T-helper 1 cell treated with Interleukin-12 subunit alpha and Interleukin-12 subunit beta and Interleukin-4 antibody, amounts not matched to agents 30 μg/mL and 1 μg/mL, for 36 hours (primary cell): ENCODE measurements around the gene ERBIN.
"Not testable (repeated sequence)": the region's sequence is repeated elsewhere in the genome, so short reads cannot be mapped to it uniquely, and the experiment has no call there.

Experiments
- H3K27ac Mint-ChIP-seq: one replicate; pipeline ENCODE4 v1.8.0; 2021; ENCODE audit warnings: mild to moderate bottlenecking, mixed read lengths
- H3K27me3 Mint-ChIP-seq: one replicate; pipeline ENCODE4 v1.8.0; 2021; ENCODE audit warnings: low read depth, mixed read lengths
- H3K36me3 Mint-ChIP-seq: one replicate; pipeline ENCODE4 v1.8.0; 2021; ENCODE audit warnings: low read depth, mixed read lengths
- H3K4me1 Mint-ChIP-seq: one replicate; pipeline ENCODE4 v1.8.0; 2021; ENCODE audit warnings: low read depth, mixed read lengths
- H3K4me3 Mint-ChIP-seq: one replicate; pipeline ENCODE4 v1.8.0; 2021; ENCODE audit warnings: mild to moderate bottlenecking, moderate library complexity, mixed read lengths
- H3K9me3 Mint-ChIP-seq: one replicate; pipeline ENCODE4 v1.8.0; 2021; ENCODE audit warnings: mixed read lengths

Gene ERBIN

GRCh38 chr5:65926276-65926783 is at the start of gene ERBIN:
Gene ERBIN, plus strand, starts transcription at chr5:65926575. Its CDS starts 66,144 bp downstream, at chr5:65992719.
- Mint-ChIP-seq H3K27me3 (peaks cover 24% of the 10 kb centered on the region), H3K4me3 (peak within 1 kb of the TSS; percentile 96), H3K9me3 (no peaks in the 10 kb centered on the region), H3K36me3 (peaks cover 9% of the 10 kb centered on the region), H3K4me1 (peaks cover 31% of the 10 kb centered on the region), H3K27ac (peak within 1 kb of the TSS; percentile 89)

GRCh38 chr5:65876970-65877369 is 49.4 kb upstream of the ERBIN start:
- Mint-ChIP-seq H3K27ac (no peak overlapping the region), H3K27me3 (no peaks in the 10 kb centered on the region)

GRCh38 chr5:65879668-65880256 is 46.6 kb upstream of the ERBIN start:
- not testable (repeated sequence) for H3K9me3 Mint-ChIP-seq, H3K36me3 Mint-ChIP-seq, H3K27ac Mint-ChIP-seq, H3K27me3 Mint-ChIP-seq, H3K4me3 Mint-ChIP-seq, H3K4me1 Mint-ChIP-seq

More at GRCh38 chr5:65876970-65877369, 49.4 kb upstream of the ERBIN start:
- peaks cover 4% of the 10 kb centered on the region for H3K36me3 Mint-ChIP-seq
- no peak overlapping the region for H3K4me3 Mint-ChIP-seq
- peaks cover 9% of the 10 kb centered on the region for H3K9me3 Mint-ChIP-seq
- peaks cover 2% of the 10 kb centered on the region for H3K4me1 Mint-ChIP-seq

GRCh38 chr5:65880496-65881072 is 45.8 kb upstream of the ERBIN start:
- H3K27me3 Mint-ChIP-seq: no peaks in the 10 kb centered on the region
- peaks cover 9% of the 10 kb centered on the region for H3K9me3 Mint-ChIP-seq
- H3K4me3 Mint-ChIP-seq: no peak overlapping the region
- H3K4me1 Mint-ChIP-seq: peaks cover under 1% of the 10 kb centered on the region
- H3K27ac Mint-ChIP-seq: no peak overlapping the region
- peaks cover 3% of the 10 kb centered on the region for H3K36me3 Mint-ChIP-seq

GRCh38 chr5:65882278-65882677 is 44.1 kb upstream of the ERBIN start:
- Mint-ChIP-seq H3K4me1 (no peaks in the 10 kb centered on the region), H3K27ac (no peak overlapping the region), H3K4me3 (no peak overlapping the region), H3K27me3 (no peaks in the 10 kb centered on the region), H3K36me3 (peaks cover 2% of the 10 kb centered on the region), H3K9me3 (peaks cover 8% of the 10 kb centered on the region)

- H3K4me1 Mint-ChIP-seq: no peaks in the 10 kb centered on the region
- H3K36me3 Mint-ChIP-seq: peaks cover 1% of the 10 kb centered on the region
- H3K9me3 Mint-ChIP-seq: peaks cover 4% of the 10 kb centered on the region
- H3K27me3 Mint-ChIP-seq: peaks cover 2% of the 10 kb centered on the region
- no peak overlapping the region for H3K27ac Mint-ChIP-seq
- H3K4me3 Mint-ChIP-seq: no peak overlapping the region
These were observed 42.9 kb upstream of the ERBIN start for GRCh38 chr5:65883461-65883860.

- no peak overlapping the region for H3K27ac Mint-ChIP-seq
- H3K4me1 Mint-ChIP-seq: no peaks in the 10 kb centered on the region
- H3K36me3 Mint-ChIP-seq: no peaks in the 10 kb centered on the region
- H3K9me3 Mint-ChIP-seq: peaks cover 3% of the 10 kb centered on the region
- H3K4me3 Mint-ChIP-seq: no peak overlapping the region
- peaks cover 5% of the 10 kb centered on the region for H3K27me3 Mint-ChIP-seq
These were observed 40.0 kb upstream of the ERBIN start for GRCh38 chr5:65886387-65886786.

- H3K36me3 Mint-ChIP-seq, H3K4me3 Mint-ChIP-seq, H3K4me1 Mint-ChIP-seq, H3K9me3 Mint-ChIP-seq, H3K27ac Mint-ChIP-seq: not testable (repeated sequence)
- H3K27me3 Mint-ChIP-seq: peaks cover 17% of the 10 kb centered on the region
These were observed 34.4 kb upstream of the ERBIN start for GRCh38 chr5:65892024-65892423.

GRCh38 chr5:65892801-65893200 is 33.6 kb upstream of the ERBIN start:
- H3K4me1 Mint-ChIP-seq: no peaks in the 10 kb centered on the region
- H3K9me3 Mint-ChIP-seq: no peaks in the 10 kb centered on the region
- H3K4me3 Mint-ChIP-seq: no peak overlapping the region
- peaks cover 17% of the 10 kb centered on the region for H3K27me3 Mint-ChIP-seq
- H3K27ac Mint-ChIP-seq: no peak overlapping the region
- H3K36me3 Mint-ChIP-seq: no peaks in the 10 kb centered on the region

GRCh38 chr5:65893749-65894430 is 32.5 kb upstream of the ERBIN start:
- H3K4me3 Mint-ChIP-seq: no peak overlapping the region
- no peaks in the 10 kb centered on the region for H3K4me1 Mint-ChIP-seq
- H3K36me3 Mint-ChIP-seq: no peaks in the 10 kb centered on the region
- peaks cover 12% of the 10 kb centered on the region for H3K27me3 Mint-ChIP-seq
- no peaks in the 10 kb centered on the region for H3K9me3 Mint-ChIP-seq
- H3K27ac Mint-ChIP-seq: peak overlapping the region; percentile 8

GRCh38 chr5:65895891-65896290 is 30.5 kb upstream of the ERBIN start:
- H3K4me1 Mint-ChIP-seq: no peaks in the 10 kb centered on the region
- peaks cover 19% of the 10 kb centered on the region for H3K27me3 Mint-ChIP-seq
- H3K27ac Mint-ChIP-seq: no peak overlapping the region
- no peaks in the 10 kb centered on the region for H3K36me3 Mint-ChIP-seq
- no peak overlapping the region for H3K4me3 Mint-ChIP-seq
- no peaks in the 10 kb centered on the region for H3K9me3 Mint-ChIP-seq

GRCh38 chr5:65900746-65901145 is 25.6 kb upstream of the ERBIN start:
- H3K9me3 Mint-ChIP-seq: no peaks in the 10 kb centered on the region
- H3K27me3 Mint-ChIP-seq: peaks cover 13% of the 10 kb centered on the region
- no peaks in the 10 kb centered on the region for H3K36me3 Mint-ChIP-seq
- H3K4me1 Mint-ChIP-seq: no peaks in the 10 kb centered on the region
- H3K4me3 Mint-ChIP-seq: no peak overlapping the region
- no peak overlapping the region for H3K27ac Mint-ChIP-seq

GRCh38 chr5:65902104-65902503 is 24.3 kb upstream of the ERBIN start:
- Mint-ChIP-seq H3K4me3 (no peak overlapping the region), H3K4me1 (no peaks in the 10 kb centered on the region), H3K9me3 (no peaks in the 10 kb centered on the region), H3K36me3 (no peaks in the 10 kb centered on the region), H3K27ac (no peak overlapping the region), H3K27me3 (peaks cover 7% of the 10 kb centered on the region)

GRCh38 chr5:65903581-65903980 is 22.8 kb upstream of the ERBIN start:
- Mint-ChIP-seq H3K4me3 (no peak overlapping the region), H3K9me3 (no peaks in the 10 kb centered on the region), H3K27me3 (peaks cover 7% of the 10 kb centered on the region), H3K27ac (no peak overlapping the region), H3K36me3 (no peaks in the 10 kb centered on the region), H3K4me1 (no peaks in the 10 kb centered on the region)

GRCh38 chr5:65906256-65906655 is 20.1 kb upstream of the ERBIN start:
- no peak overlapping the region for H3K27ac Mint-ChIP-seq
- no peak overlapping the region for H3K4me3 Mint-ChIP-seq
- H3K27me3 Mint-ChIP-seq: no peaks in the 10 kb centered on the region
- no peaks in the 10 kb centered on the region for H3K9me3 Mint-ChIP-seq
- H3K36me3 Mint-ChIP-seq: no peaks in the 10 kb centered on the region
- H3K4me1 Mint-ChIP-seq: no peaks in the 10 kb centered on the region
